ENCODE measurements around the gene PAK6. TPM values are rescaled to one million over a fixed set of nuclear protein-coding genes. Genes with fewer than 3 reads are reported as not detected.

Gene PAK6
- total and polyA plus RNA-seq, 9 of the 15 experiments (the other 6 are each of a cell fraction or from before 2014, with no cell fraction given) = 0.03 to 0.74 (median 0.16) TPM; not detected in 2

GRCh38 chr15:40282147-40282868 lies 43.4 kb downstream of the PAK6 start (continued):
- TF ChIP-seq, protein P1, sequence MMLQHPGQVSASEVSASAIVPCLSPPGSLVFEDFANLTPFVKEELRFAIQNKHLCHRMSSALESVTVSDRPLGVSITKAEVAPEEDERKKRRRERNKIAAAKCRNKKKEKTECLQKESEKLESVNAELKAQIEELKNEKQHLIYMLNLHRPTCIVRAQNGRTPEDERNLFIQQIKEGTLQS (IDR thresholded peaks at IDR 0.05) = no peak
- TF ChIP-seq, protein P1 (CRISPR knock-in tag; conservative IDR thresholded peaks at IDR 0.05) = no peak
- no peak for TF ChIP-seq ZNF146 (CRISPR knock-in tag; IDR thresholded peaks at IDR 0.05; ENCODE audit: unreplicated experiment)
- no peak for TF ChIP-seq SPI1 (IDR thresholded peaks at IDR 0.05; ENCODE audit: borderline replicate concordance, low read depth, low read length)
- TF ChIP-seq CHAMP1 (IDR thresholded peaks at IDR 0.05) = no peak
- no peak for TF ChIP-seq ZFP30 (CRISPR knock-in tag; IDR thresholded peaks at IDR 0.05; ENCODE audit: borderline replicate concordance)
- TF ChIP-seq CC2D1A (IDR thresholded peaks at IDR 0.05) = no peak
- TF ChIP-seq GTF2A2 (tag; IDR thresholded peaks at IDR 0.05) = no peak
- TF ChIP-seq ZBTB12 (CRISPR knock-in tag; IDR thresholded peaks at IDR 0.05) = no peak
- no peak for TF ChIP-seq NCOR1 (IDR thresholded peaks at IDR 0.05)
- no peak for TF ChIP-seq TRIM24 (IDR thresholded peaks at IDR 0.05)
- no peak for TF ChIP-seq FOXJ3 (CRISPR knock-in tag; IDR thresholded peaks at IDR 0.05)
- TF ChIP-seq RNF2 (IDR thresholded peaks at IDR 0.05) = peak; percentile 81; the same call in 1 of the 2 replicates
- no peak for TF ChIP-seq ZMIZ1 (IDR thresholded peaks at IDR 0.05; ENCODE audit: low read depth in 2 of 2, low read length in 2 of 2)
- TF ChIP-seq ZNF395 (CRISPR knock-in tag; IDR thresholded peaks at IDR 0.05) = no peak
- TF ChIP-seq HMG20B (CRISPR knock-in tag; IDR thresholded peaks at IDR 0.05) = no peak
- no peak for TF ChIP-seq ASH1L (IDR thresholded peaks at IDR 0.05; ENCODE audit: borderline replicate concordance, low read depth, partially characterized antibody)
- TF ChIP-seq IRF2 (CRISPR knock-in tag; IDR thresholded peaks at IDR 0.05) = no peak
- TF ChIP-seq ZC3H8 (IDR thresholded peaks at IDR 0.05) = no peak
- TF ChIP-seq BACH1 (tag; IDR thresholded peaks at IDR 0.05) = no peak

Data from K562 (cell line).